Pancreas (tissue), 10 donors: ENCODE data around the gene NKX6-2. TPM values are rescaled to one million over a fixed set of nuclear protein-coding genes. Genes with fewer than 3 reads are reported as not detected.

Experiments
- ATAC-seq, 4 donors: fragments of 200-7000 bp; cut with Tn5 transposase; one replicate each; pipeline versions ENCODE4 v1.8.0 to v1.9.1; 2020; ENCODE audit warnings: mild to moderate bottlenecking in 4 of 4, moderate library complexity in 4 of 4
- DNase-seq, 6 donors: peaks; one replicate each; pipeline ENCODE4 v3.0.0-alpha.2; 2020
- FAIRE-seq: peaks from 2 replicates; lab custom pipeline; 2012; peaks lifted over from hg19 to GRCh38; lab: Jason Lieb, UNC
- H3K27ac ChIP-seq, 4 donors: fragments of 200-600 bp; sonication (generic); 1 replicate in 3 of 4; 2 replicates in 1 of 4; pipeline versions ENCODE4 v1.5.0 to v1.8.0; 2020
- H3K27me3 ChIP-seq, 4 donors: fragments of 200-600 bp; one replicate each; pipeline ENCODE4 v1.8.0; 2021
- H3K36me3 ChIP-seq, 3 donors: fragments of 200-600 bp; sonication (generic) in 1 of 3; one replicate each; pipeline versions ENCODE4 v1.5.0 to v1.8.0; 2020 to 2021
- H3K4me1 ChIP-seq, 3 donors: fragments of 200-600 bp; one replicate each; pipeline ENCODE4 v1.8.0; 2021
- H3K4me3 ChIP-seq, 4 donors: fragments of 200-600 bp; sonication (generic) in 2 of 4; one replicate each; pipeline versions ENCODE4 v1.5.0 to v1.8.0; 2020 to 2021
- H3K9me3 ChIP-seq, 4 donors: fragments of 200-600 bp; one replicate each; pipeline ENCODE4 v1.8.0; 2021
- CTCF ChIP-seq, 4 donors: fragments of 200-600 bp; sonication (generic) in 3 of 4; IDR thresholded peaks; one replicate each; pipeline versions ENCODE4 v1.5.0 to v1.8.0; 2021; ENCODE audit warnings: antibody characterized with exemption in 4 of 4
- WGBS, 2 donors: extraction: QIAGEN DNeasy Blood & Tissue Kit; methylation state at CpG; one replicate each; pipeline ENCODE4 v1.1.7; 2013; 5-methylcytosine and 5-hydroxymethylcytosine counted together
- intact Hi-C, 3 donors: fragments of 100-400 bp; cut with DNase I; formaldehyde crosslinking; loops; one replicate each; pipeline versions ENCODE4 v1.11.1 to v1.14.2; 2022
- polyA plus RNA-seq, 2 donors: library from polyadenylated mRNA; stranded (reverse); fragments of 200-250 nt; gene quantifications; one replicate each; pipeline ENCODE4 v1.2.3, GENCODE V29; 2013
- total RNA-seq, 6 donors: library from RNA; stranded (reverse); fragmentation: NEBNext Ultra II Directional in 4 of 6; extraction: Animal tissue kit (Norgen Biotek cat#: 25700) in 4 of 6; gene quantifications; one replicate each; pipeline versions ENCODE4 v1.2.1 to v1.2.4, GENCODE V29; 2021 to 2023
- donor health status: healthy with polysubstance abuse.
- donor health status: DM: no; HTN: no; CAD: no; lungs with moderate emphysema.
- donor health status: DM: no; HTN: no; CAD: no.
- donor health status: control.
- donor health status: control.
- donor health status: Bipolar disorder and iron deficiency.
- donor health status: DM: yes; HTN: yes; CAD: no.
- donor health status: DM: no; HTN: no; CAD: no.
- donor health status: DM: no; HTN: no; CAD: no.
- donor health status: DM: yes; HTN: yes; CAD: no.

NKX6-2 gene
- total and polyA plus RNA-seq, 8 donors, result 0.09 to 2.3 (median 0.16) TPM; not detected in 3

- H3K27me3 ChIP-seq, result no peaks in the 10 kb centered on the region
- DNase-seq (no peak), ATAC-seq (no peak), FAIRE-seq (no peak)
- peaks cover 0 to 15% (median 0%) of the 10 kb centered on the region in 3 donors for H3K36me3 ChIP-seq
- H3K27ac ChIP-seq, result no peak overlapping the region
- no peaks in the 10 kb centered on the region for H3K9me3 ChIP-seq
- intact Hi-C loops, result no loop called here
- TF ChIP-seq CTCF (IDR thresholded peaks at IDR 0.05), result no peak
- H3K4me1 ChIP-seq, result no peaks in the 10 kb centered on the region
- H3K4me3 ChIP-seq, result no peak overlapping the region
- WGBS, 2 donors, result 96 to 99% methylated on average over 11 to 14 of the region's 14 CpGs
Observed at GRCh38 chr10:132750936-132751335, 35.0 kb downstream of the NKX6-2 start.

- WGBS, 2 donors, result 92 to 94% methylated on average over 21 to 22 of the region's 22 CpGs
- FAIRE-seq (no peak), DNase-seq (no peak), ATAC-seq (no peak)
- H3K4me3 ChIP-seq, result no peak overlapping the region
- H3K27me3 ChIP-seq, result no peaks in the 10 kb centered on the region
- H3K36me3 ChIP-seq, result peaks cover 0 to 15% (median 0%) of the 10 kb centered on the region in 3 donors
- H3K27ac ChIP-seq, result no peak overlapping the region
- no peaks in the 10 kb centered on the region for H3K9me3 ChIP-seq
- H3K4me1 ChIP-seq, result no peaks in the 10 kb centered on the region
- TF ChIP-seq CTCF (IDR thresholded peaks at IDR 0.05), result no peak
- intact Hi-C loops, result no loop called here
Observed at GRCh38 chr10:132749371-132749795, 36.6 kb downstream of the NKX6-2 start.

- Histone ChIP-seq H3K9me3 (no peaks in the 10 kb centered on the region), H3K4me3 (no peak overlapping the region), H3K27me3 (no peaks in the 10 kb centered on the region), H3K4me1 (no peaks in the 10 kb centered on the region), H3K36me3 (peaks cover 0 to 11% (median 0%) of the 10 kb centered on the region in 3 donors), H3K27ac (no peak overlapping the region)
- DNase-seq (no peak), ATAC-seq (no peak), FAIRE-seq (no peak)
- TF ChIP-seq CTCF (IDR thresholded peaks at IDR 0.05), result no peak
- intact Hi-C loops, result no loop called here
- 94 to 96% methylated on average over 36 of the region's 36 CpGs for WGBS, 2 donors
Observed at GRCh38 chr10:132748545-132749370, 37.2 kb downstream of the NKX6-2 start.

GRCh38 chr10:132748135-132748534 is 37.8 kb downstream of the NKX6-2 start:
- Histone ChIP-seq H3K36me3 (peaks cover 0 to 9% (median 0%) of the 10 kb centered on the region in 3 donors), H3K4me1 (no peaks in the 10 kb centered on the region), H3K4me3 (no peak overlapping the region), H3K27ac (no peak overlapping the region), H3K9me3 (no peaks in the 10 kb centered on the region), H3K27me3 (no peaks in the 10 kb centered on the region)
- ATAC-seq, result no peak
- 90 to 92% methylated on average over 15 of the region's 15 CpGs for WGBS, 2 donors
- DNase-seq, result no peak
- no peak for TF ChIP-seq CTCF (IDR thresholded peaks at IDR 0.05)
- intact Hi-C loops, result no loop called here
- FAIRE-seq, result no peak
